ENCODE data around the gene SUSD3. TPM values are rescaled to one million over a fixed set of nuclear protein-coding genes. Genes with fewer than 3 reads are reported as not detected.

SUSD3 gene
- total RNA-seq, 1 donor from 2014 or later = not detected

DNA sequence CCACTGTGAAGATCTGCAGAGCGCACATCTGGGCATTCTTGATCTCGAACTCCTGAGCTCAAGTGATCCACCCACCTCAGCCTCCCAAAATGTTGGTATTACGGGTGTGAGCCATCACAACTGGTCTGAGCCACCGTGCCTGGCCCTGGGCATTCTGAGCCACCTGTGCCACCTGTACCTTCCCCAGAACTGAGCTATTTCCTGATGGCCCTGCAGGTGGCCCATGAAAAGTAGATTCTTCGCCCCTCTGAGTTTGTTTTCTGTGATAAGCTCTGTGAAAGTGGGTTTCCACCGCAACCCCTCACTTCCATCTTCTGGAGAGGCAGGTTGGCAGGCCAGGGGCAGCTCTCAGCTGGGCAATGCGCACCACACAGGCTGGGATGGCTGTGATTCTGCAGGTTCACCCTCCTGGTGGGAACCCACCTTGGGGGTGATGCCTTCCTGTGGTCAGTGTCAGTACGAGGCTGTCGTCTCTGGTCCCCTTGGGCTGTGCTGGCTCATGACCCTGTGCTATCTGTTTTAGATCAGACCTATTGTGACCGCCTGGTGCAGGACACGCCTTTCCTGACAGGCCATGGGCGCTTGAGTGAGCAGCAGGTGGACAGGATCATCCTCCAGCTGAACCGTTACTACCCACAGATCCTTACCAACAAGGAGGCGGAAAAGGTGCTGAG, 48.8 kb downstream of the SUSD3 start:
- Mint-ChIP-seq H3K27ac (ENCODE audit: unreplicated experiment) (no peak overlapping the region), H3K9me3 (peaks cover 10% of the 10 kb centered on the region), H3K36me3 (ENCODE audit: low read depth) (peaks cover 19% of the 10 kb centered on the region), H3K27me3 (ENCODE audit: low read depth) (no peaks in the 10 kb centered on the region), H3K4me3 (no peak overlapping the region), H3K4me1 (peaks cover 5% of the 10 kb centered on the region)
- no peak for DNase-seq (ENCODE audit: low read depth, low spot score)
- TF ChIP-seq, protein P1, sequence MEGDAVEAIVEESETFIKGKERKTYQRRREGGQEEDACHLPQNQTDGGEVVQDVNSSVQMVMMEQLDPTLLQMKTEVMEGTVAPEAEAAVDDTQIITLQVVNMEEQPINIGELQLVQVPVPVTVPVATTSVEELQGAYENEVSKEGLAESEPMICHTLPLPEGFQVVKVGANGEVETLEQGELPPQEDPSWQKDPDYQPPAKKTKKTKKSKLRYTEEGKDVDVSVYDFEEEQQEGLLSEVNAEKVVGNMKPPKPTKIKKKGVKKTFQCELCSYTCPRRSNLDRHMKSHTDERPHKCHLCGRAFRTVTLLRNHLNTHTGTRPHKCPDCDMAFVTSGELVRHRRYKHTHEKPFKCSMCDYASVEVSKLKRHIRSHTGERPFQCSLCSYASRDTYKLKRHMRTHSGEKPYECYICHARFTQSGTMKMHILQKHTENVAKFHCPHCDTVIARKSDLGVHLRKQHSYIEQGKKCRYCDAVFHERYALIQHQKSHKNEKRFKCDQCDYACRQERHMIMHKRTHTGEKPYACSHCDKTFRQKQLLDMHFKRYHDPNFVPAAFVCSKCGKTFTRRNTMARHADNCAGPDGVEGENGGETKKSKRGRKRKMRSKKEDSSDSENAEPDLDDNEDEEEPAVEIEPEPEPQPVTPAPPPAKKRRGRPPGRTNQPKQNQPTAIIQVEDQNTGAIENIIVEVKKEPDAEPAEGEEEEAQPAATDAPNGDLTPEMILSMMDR (conservative IDR thresholded peaks at IDR 0.05) = no peak

DNA sequence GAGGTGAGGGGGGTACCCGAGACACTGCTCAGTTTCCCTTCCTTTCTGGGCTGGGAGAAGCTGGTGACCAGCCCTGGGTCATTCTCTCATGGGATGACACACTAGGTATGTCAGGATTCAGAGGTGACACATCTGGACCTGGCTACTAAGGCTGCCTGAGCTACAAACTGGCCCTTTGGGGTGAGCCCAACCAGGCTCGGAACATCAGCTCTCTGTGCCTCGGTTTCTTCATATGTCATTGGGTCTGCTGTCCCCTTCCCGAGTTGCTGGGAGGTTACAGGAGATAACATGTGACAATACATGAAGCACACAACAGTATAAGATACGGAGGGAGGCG, 49.3 kb downstream of the SUSD3 start:
- Mint-ChIP-seq H3K9me3 (peaks cover 10% of the 10 kb centered on the region), H3K27ac (ENCODE audit: unreplicated experiment) (no peak overlapping the region), H3K4me1 (peaks cover 5% of the 10 kb centered on the region), H3K27me3 (ENCODE audit: low read depth) (no peaks in the 10 kb centered on the region), H3K4me3 (no peak overlapping the region), H3K36me3 (ENCODE audit: low read depth) (peaks cover 16% of the 10 kb centered on the region)
- no peak for DNase-seq (ENCODE audit: low read depth, low spot score)
- TF ChIP-seq, protein P1 (conservative IDR thresholded peaks at IDR 0.05) = no peak

DNA sequence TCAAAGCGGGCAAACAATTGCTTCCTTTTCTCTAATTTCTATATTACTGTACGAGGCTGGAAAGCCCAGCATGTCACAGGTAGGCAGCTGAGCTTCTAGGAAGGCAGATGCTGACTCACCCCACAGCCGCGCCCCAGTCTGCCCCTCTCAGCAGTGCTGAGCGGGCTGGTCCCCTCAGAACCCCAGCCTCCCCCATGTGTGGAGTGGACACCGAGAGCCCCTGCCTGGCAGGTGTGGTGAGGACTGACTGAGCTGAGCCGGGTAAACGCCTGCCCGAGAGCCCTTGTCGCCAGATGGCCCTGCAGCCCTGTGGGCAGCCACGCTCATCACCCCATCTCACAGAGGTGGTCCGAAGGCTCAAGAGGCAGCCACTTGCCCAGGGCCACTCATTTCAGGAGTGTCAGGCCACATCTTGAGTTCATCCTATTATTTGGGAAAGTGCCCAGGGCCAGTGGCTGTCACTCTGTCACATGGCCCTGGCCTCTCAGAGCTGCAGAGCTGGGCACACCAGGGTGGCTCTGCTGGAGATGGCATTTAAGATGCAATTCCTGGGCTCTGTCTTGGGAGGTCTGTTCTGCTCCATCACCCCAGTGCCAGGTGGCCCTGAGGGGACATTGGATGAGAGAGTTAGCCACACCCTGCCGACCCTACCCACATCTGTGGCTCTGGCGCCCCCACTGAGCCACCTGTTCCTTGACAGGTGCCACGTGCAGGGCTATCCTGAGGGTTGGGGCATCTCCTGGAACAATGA, 50.0 kb downstream of the SUSD3 start:
- no peak for DNase-seq (ENCODE audit: low read depth, low spot score)
- H3K36me3 Mint-ChIP-seq (ENCODE audit: low read depth) = peaks cover 12% of the 10 kb centered on the region
- H3K9me3 Mint-ChIP-seq = peaks cover 6% of the 10 kb centered on the region
- no peak overlapping the region for H3K27ac Mint-ChIP-seq (ENCODE audit: unreplicated experiment)
- H3K4me3 Mint-ChIP-seq = no peak overlapping the region
- TF ChIP-seq, protein P1 (conservative IDR thresholded peaks at IDR 0.05) = no peak
- H3K4me1 Mint-ChIP-seq = peaks cover 5% of the 10 kb centered on the region
- no peaks in the 10 kb centered on the region for H3K27me3 Mint-ChIP-seq (ENCODE audit: low read depth)

DNA sequence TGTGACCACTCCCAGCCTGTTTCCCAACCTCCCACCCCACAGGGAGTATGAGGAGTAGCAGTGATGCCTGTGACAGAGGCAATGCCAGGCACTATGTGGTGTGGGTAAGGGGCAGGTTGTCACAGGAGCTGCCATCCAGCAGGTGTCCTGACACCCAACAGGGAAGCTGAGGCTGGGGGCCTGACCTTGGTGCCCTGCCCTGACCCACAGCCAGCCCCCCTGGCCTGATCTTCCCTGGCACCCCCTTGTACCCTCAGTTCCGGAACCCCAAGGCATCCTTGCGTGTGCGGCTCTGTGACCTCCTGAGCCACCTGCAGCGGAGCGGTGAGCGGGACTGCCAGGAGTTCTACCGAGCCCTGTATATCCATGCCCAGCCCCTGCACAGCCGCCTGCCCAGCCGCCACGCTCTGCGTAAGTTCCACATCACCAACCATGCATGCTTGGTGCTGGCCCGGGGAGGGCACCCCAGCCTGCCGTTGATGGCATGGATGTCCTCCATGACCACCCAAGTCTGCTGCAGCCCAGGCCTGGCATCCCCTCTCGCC, 51.9 kb downstream of the SUSD3 start:
- H3K27ac Mint-ChIP-seq (ENCODE audit: unreplicated experiment) = no peak overlapping the region
- no peaks in the 10 kb centered on the region for H3K9me3 Mint-ChIP-seq
- TF ChIP-seq, protein P1 (conservative IDR thresholded peaks at IDR 0.05) = no peak
- no peak for DNase-seq (ENCODE audit: low read depth, low spot score)
- no peak overlapping the region for H3K4me3 Mint-ChIP-seq
- H3K27me3 Mint-ChIP-seq (ENCODE audit: low read depth) = no peaks in the 10 kb centered on the region
- peaks cover 3% of the 10 kb centered on the region for H3K36me3 Mint-ChIP-seq (ENCODE audit: low read depth)
- H3K4me1 Mint-ChIP-seq = peaks cover 5% of the 10 kb centered on the region

DNA sequence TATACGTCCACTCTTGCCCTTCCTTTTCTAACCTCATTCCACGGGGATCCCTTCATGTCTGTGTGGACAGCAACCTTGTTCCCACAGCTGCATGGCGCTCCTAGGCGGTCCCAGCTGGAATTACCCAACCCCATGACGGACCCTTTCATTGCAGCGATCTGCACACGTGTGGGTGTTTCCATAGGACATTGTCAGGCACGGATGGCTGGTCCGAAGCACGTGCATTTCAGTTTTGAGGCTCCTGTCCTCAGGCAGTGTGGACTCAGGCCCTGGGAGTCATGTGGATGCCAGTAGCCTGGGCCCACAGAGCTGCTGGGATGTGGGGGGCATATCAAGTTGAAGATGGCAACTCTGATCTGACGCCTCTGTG, 52.5 kb downstream of the SUSD3 start:
- Mint-ChIP-seq H3K9me3 (no peaks in the 10 kb centered on the region), H3K36me3 (ENCODE audit: low read depth) (no peaks in the 10 kb centered on the region), H3K4me1 (peaks cover 5% of the 10 kb centered on the region), H3K27me3 (ENCODE audit: low read depth) (no peaks in the 10 kb centered on the region), H3K4me3 (no peak overlapping the region), H3K27ac (ENCODE audit: unreplicated experiment) (peak overlapping the region; percentile 57)
- DNase-seq (ENCODE audit: low read depth, low spot score) = no peak
- TF ChIP-seq, protein P1 (conservative IDR thresholded peaks at IDR 0.05) = no peak

All from neural crest cell (in vitro differentiated cells).